WI38 (cell line): ENCODE data around the gene AP2S1.
"Not testable (repeated sequence)": the region's sequence is repeated elsewhere in the genome, so short reads cannot be mapped to it uniquely, and the experiment has no call there.

Source experiments
- H3K4me3 ChIP-seq: 2 replicates; pipeline ENCODE4 v1.5.1; 2011; ENCODE audit warnings: low read depth, mild to moderate bottlenecking, control low read depth, low read length
- TF ChIP-seq, protein P1 (sequence below): IDR thresholded peaks from 2 replicates; pipeline ENCODE4 v1.5.1; 2012; ENCODE audit warnings: low read depth, mild to moderate bottlenecking, control low read depth, low read length

AP2S1 gene

DNA sequence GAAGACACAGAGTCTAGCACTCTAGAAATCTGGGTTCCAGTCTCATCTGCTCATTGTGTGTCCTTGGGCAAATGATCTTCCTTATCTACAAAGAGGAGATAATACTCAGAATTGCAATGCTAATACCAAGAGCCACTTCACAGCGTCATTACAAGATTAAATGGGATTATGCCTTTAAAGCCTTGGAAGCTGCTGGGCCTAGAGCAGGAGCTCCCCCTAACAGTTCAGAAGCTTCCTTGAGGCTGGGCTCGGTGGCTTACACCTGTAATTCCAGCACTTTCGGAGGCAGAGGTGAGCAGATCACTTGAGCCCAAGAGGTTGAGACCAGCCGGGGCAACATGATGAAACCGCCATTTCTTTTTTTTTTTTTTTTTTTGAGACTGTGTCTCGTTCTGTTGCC is 27.6 kb downstream of the AP2S1 start:
- TF ChIP-seq, protein P1, sequence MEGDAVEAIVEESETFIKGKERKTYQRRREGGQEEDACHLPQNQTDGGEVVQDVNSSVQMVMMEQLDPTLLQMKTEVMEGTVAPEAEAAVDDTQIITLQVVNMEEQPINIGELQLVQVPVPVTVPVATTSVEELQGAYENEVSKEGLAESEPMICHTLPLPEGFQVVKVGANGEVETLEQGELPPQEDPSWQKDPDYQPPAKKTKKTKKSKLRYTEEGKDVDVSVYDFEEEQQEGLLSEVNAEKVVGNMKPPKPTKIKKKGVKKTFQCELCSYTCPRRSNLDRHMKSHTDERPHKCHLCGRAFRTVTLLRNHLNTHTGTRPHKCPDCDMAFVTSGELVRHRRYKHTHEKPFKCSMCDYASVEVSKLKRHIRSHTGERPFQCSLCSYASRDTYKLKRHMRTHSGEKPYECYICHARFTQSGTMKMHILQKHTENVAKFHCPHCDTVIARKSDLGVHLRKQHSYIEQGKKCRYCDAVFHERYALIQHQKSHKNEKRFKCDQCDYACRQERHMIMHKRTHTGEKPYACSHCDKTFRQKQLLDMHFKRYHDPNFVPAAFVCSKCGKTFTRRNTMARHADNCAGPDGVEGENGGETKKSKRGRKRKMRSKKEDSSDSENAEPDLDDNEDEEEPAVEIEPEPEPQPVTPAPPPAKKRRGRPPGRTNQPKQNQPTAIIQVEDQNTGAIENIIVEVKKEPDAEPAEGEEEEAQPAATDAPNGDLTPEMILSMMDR = no peak
- H3K4me3 ChIP-seq = no peak overlapping the region

DNA sequence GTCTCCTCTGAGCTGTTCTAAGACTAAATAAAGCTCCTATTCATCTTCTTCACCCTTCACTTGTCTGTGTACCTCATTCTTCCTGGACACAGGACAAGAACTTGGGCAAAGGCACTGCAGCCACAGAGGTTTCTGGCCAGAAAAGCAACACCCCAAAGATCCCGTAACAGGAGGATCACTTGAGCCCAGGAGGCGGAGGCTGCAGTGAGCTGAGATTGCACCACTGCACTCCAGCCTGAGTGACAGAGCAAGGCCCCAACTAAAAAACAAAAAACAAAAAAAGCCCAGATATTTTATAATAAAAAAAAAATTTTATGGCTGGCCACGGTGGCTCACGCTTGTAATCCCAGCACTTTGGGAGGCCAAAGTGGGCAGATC is 28.2 kb downstream of the AP2S1 start:
- not testable (repeated sequence) for H3K4me3 ChIP-seq

DNA sequence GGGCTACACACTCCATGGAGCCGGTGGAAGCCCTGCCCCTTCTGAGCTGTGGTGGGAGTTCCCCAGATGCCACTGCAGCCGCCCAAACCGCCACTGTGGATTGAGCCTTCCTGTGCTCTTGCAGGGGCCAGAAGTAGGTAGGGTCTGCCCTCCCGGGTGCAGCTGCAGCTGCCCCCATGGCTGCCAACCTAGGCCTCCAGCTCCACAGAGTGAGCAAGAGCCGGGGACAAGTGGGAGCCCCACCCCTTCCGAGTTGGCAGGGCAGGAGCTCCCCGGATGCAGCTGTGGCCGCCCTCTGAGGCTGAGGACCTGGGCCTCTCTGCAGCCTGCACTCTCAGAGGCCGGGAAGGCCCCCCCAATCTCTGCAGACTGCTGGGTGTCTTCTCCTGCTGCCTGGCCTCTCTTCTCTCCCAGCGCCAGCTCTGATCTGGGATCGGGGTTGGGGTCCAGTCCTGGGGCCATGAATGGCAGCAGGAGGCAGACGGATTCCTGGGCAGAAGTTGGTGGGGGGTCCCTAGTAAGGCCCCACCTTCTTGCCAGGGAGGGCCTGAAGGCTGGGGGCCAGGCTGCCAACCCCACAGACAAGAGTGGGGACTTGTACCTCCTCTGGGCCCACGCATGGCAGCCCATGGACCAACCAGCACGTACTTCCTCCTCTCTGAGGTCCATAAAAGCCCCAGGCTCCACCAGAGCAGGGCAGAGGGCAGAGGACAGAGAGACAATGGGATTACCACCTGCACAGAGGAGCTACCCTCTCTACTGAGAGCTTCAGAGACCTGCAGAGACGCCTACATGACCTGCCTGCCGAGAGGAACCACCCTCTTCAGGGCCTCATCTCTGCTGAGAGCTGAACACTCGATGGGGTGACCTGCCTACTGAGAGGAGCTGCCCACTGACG is 28.9 kb downstream of the AP2S1 start:
- TF ChIP-seq, protein P1 = no peak
- no peak overlapping the region for H3K4me3 ChIP-seq

DNA sequence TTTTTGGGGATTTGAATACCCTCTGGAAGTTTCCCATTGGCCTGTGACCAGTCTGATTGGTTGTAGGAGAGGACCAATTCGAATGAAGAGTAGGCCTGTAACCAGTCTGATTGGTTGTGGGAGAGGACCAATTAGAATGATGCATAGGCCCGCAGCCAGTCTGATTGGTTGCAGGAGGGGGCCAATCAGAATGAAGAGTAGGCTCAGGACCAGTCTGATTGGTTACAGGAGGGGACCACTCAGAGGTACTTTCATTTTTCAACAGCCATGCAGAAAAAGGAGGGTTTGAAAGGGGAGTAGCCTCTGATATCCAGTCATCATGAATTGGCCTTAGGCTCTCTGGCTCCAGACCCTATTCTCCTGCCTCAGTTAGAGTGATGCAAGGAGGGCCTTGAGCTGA is 31.8 kb downstream of the AP2S1 start:
- TF ChIP-seq, protein P1 = no peak
- H3K4me3 ChIP-seq = no peak overlapping the region

DNA sequence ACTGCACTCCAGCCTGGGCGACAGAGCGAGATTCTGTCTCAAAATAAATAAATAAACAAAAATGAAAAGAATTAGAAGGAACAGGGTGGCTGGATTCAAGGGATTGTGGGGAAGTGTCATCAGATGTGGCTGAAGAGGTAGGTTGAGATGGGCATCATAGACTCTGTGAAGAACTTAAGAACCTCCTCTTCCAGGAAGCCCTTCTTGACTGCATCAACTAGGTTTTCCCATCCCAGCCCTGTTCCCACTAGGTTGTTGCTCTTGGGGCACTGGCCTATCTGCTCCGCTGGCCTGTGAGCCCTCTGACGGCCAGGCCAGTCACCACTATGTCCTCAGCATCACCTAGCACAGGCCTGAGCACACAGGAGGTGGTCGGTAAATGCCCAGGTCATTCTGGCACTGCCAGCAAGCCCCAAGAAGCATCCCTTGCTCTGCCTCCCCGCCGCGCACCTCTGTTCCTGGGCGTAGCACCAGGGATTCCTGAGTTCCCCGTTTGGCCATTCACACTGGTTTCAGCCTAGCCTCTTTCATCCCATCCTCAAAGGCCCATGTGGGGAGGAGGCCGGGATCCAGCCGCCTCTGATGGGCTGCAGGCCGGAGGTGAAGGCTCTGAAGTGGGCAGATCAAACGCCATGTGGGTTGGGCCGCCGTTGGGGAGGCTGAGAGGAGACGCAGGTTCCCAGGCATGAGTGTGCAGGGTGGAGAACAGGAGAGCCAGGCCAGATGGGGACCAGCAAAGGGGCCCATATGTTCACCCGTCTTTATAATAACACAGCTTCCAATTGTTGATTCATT is 34.6 kb downstream of the AP2S1 start:
- TF ChIP-seq, protein P1 = no peak

DNA sequence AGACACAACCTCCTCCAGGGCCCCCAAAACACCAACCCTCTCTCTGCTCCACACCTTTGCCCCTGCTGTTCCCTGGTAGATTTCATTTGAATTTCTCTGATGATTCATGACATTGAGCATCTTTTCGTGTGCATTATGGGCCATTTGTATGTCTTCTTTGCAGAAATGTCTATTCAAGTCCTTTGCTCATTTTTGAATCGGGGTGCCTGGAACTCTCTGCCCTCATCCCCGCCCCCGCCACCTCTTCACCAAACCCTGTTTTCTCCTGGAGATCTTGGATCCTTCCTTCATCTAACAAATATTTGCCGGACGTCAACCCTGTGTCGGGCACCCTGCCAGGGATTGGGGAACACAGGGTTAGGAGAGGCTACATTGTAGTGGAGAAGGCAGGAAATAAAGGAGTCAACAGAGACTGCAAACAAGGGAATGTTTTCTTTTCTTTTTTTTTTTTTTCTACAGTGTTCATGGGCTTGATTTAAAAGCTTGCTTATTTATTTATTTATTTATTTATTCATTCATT is 36.7 kb downstream of the AP2S1 start:
- H3K4me3 ChIP-seq = no peak overlapping the region
- TF ChIP-seq, protein P1 = no peak

More for the DNA sequence above, 34.6 kb downstream of the AP2S1 start:
- H3K4me3 ChIP-seq = no peak overlapping the region

DNA sequence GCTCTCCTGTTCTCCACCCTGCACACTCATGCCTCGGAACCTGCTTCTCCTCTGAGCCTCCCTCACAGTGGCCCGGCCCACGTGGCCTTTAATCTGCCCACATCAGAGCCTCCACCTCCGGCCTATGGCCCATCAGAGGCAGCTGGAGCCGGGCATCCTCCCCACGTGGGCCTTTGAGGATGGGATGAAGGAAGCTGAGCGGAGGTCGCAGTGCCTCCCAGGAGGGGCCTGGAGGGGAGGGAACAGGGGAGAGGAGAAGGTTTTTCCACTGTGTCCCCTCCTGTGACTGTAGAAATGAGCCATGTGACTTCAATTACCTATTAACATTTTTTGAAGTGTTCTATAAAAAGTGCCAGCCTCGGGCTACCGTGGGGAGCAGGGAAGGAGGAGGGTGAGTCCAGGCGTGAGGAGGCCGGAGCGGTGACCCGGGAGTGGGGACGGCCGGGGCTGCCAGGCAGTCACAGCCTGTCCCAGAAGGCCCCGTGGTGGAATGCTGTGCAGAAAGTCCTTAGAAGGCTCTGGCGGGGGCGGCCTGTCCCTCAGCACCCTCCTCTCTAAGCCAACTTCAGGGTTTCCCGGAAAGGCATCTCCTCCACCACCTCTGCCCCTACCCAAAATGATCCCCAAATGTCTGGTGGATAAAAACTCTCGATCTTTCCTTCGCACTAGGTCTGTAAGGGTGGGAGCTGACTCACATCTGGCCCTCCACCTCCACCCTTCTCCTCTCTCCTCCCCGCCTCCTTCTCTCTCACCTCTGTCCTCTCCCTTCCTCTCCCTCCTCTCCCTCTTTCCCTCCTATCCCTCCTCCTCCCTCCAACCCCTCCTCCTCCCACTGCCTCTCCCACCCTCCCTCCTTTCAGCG is 37.4 kb downstream of the AP2S1 start:
- TF ChIP-seq, protein P1 = no peak
- H3K4me3 ChIP-seq = no peak overlapping the region
